IMR-90 (cell line): ENCODE measurements around the gene NPPC. TPM values are rescaled to one million over a fixed set of nuclear protein-coding genes. Genes with fewer than 3 reads are reported as not detected.

Experiments
- ATAC-seq: fragments of 200-7000 bp; cut with Tn5 transposase; 2 replicates; pipeline ENCODE4 v1.9.1; 2020; ENCODE audit warnings: low read depth, mild to moderate bottlenecking, moderate library complexity
- BruUV-seq: library from RNA; stranded (reverse); fragments of 400-500 nt; replicated peaks from 2 replicates; lab custom pipeline; 2021; lab: Mats Ljungman, UMichigan
- CTCF ChIA-PET: fragments of 300-600 bp; formaldehyde crosslinking; extraction: SDS; loops from one replicate; lab custom pipeline; 2021; ENCODE audit warnings: antibody characterized with exemption; lab: Yijun Ruan, JAX
- POLR2A ChIA-PET: fragments of 300-600 bp; sonication (Branson Sonifier 250); formaldehyde crosslinking; loops from one replicate; lab custom pipeline; 2022; ENCODE audit warnings: antibody characterized with exemption; ENCODE audit not compliant: unreplicated experiment; lab: Charles Lee
- DNase-seq: peaks from one replicate; pipeline ENCODE4 v3.0.0; 2013
- H2AFZ ChIP-seq: replicated peaks from 2 replicates; pipeline ENCODE3; 2013; ENCODE audit warnings: low read length, mild to moderate bottlenecking; ENCODE audit not compliant: poor library complexity
- H2AK5ac ChIP-seq: 2 replicates; pipeline ENCODE4 v1.6.1; 2013; ENCODE audit warnings: low read depth, low read length, inconsistent platforms
- H2AK9ac ChIP-seq: replicated peaks from 2 replicates; pipeline ENCODE3; 2013; ENCODE audit warnings: mild to moderate bottlenecking, low read depth, low read length, moderate library complexity; ENCODE audit not compliant: poor library complexity
- H2BK120ac ChIP-seq: 2 replicates; pipeline ENCODE4 v1.6.1; 2013; ENCODE audit warnings: low read depth, low read length, inconsistent platforms
- H2BK15ac ChIP-seq: 3 replicates; pipeline ENCODE4 v1.6.1; 2013; ENCODE audit warnings: low read depth, low read length, inconsistent platforms
- H2BK20ac ChIP-seq: 2 replicates; pipeline ENCODE4 v1.6.1; 2013; ENCODE audit warnings: low read depth, mild to moderate bottlenecking, inconsistent platforms, low read length, moderate library complexity
- H2BK5ac ChIP-seq: 2 replicates; pipeline ENCODE4 v1.6.1; 2013; ENCODE audit warnings: mild to moderate bottlenecking, low read depth, low read length, inconsistent platforms; ENCODE audit not compliant: poor library complexity, severe bottlenecking
- H3K14ac ChIP-seq: replicated peaks from 2 replicates; pipeline ENCODE4 v1.6.1; 2013; ENCODE audit warnings: low read depth, low read length, inconsistent platforms
- H3K18ac ChIP-seq: 2 replicates; pipeline ENCODE4 v1.6.1; 2013; ENCODE audit warnings: low read depth, low read length, control low read depth
- H3K23ac ChIP-seq: 2 replicates; pipeline ENCODE4 v1.6.1; 2013; ENCODE audit warnings: low read depth, low read length, inconsistent platforms
- H3K27ac ChIP-seq: 2 replicates; pipeline ENCODE4 v1.5.1; 2013; ENCODE audit warnings: mild to moderate bottlenecking, control low read depth, low read length; ENCODE audit not compliant: insufficient read depth
- H3K27me3 ChIP-seq: 2 replicates; pipeline ENCODE4 v1.6.1; 2013; ENCODE audit warnings: low read length; ENCODE audit not compliant: control insufficient read depth, insufficient read depth
- H3K36me3 ChIP-seq: 2 replicates; pipeline ENCODE4 v1.6.1; 2013; ENCODE audit warnings: low read length, mixed read lengths; ENCODE audit not compliant: control insufficient read depth, insufficient read depth
- H3K4ac ChIP-seq: 2 replicates; pipeline ENCODE4 v1.6.1; 2013; ENCODE audit warnings: low read depth, low read length, inconsistent platforms
- H3K4me1 ChIP-seq: 2 replicates; pipeline ENCODE4 v1.6.1; 2013; ENCODE audit warnings: low read length, mixed read lengths; ENCODE audit not compliant: control insufficient read depth, insufficient read depth
- H3K4me2 ChIP-seq: 2 replicates; pipeline ENCODE4 v1.6.1; 2013; ENCODE audit warnings: low read depth, mild to moderate bottlenecking, control low read depth, low read length, moderate library complexity
- H3K4me3 ChIP-seq: 2 replicates; pipeline ENCODE4 v1.5.1; 2013; ENCODE audit warnings: low read depth, mild to moderate bottlenecking, control low read depth, low read length, moderate library complexity; ENCODE audit not compliant: insufficient read depth
- H3K56ac ChIP-seq: 2 replicates; pipeline ENCODE4 v1.6.1; 2013; ENCODE audit warnings: low read length, inconsistent platforms; ENCODE audit not compliant: insufficient read depth; ENCODE audit errors: extremely low read depth
- H3K79me1 ChIP-seq, 2 experiments: 2 replicates each; pipeline ENCODE4 v1.6.1; 2013; ENCODE audit warnings: low read length in 2 of 2, inconsistent platforms in 1 of 2, low read depth in 1 of 2
- H3K9ac ChIP-seq: 2 replicates; pipeline ENCODE4 v1.6.1; 2013; ENCODE audit warnings: low read depth, low read length, control low read depth
- H3K9me1 ChIP-seq: 2 replicates; pipeline ENCODE4 v1.6.1; 2013; ENCODE audit warnings: low read length, inconsistent platforms; ENCODE audit not compliant: insufficient read depth
- H3K9me3 ChIP-seq: 2 replicates; pipeline ENCODE4 v1.6.1; 2013; ENCODE audit warnings: low read length; ENCODE audit not compliant: control insufficient read depth, insufficient read depth
- H4K20me1 ChIP-seq: 2 replicates; pipeline ENCODE4 v1.6.1; 2013; ENCODE audit warnings: low read length, inconsistent platforms; ENCODE audit not compliant: insufficient read depth
- H4K5ac ChIP-seq: 2 replicates; pipeline ENCODE4 v1.6.1; 2013; ENCODE audit warnings: mild to moderate bottlenecking, low read depth, low read length, control low read depth
- H4K8ac ChIP-seq, 2 experiments: 2 replicates each; pipeline ENCODE4 v1.6.1; 2013; ENCODE audit warnings: low read depth in 2 of 2, low read length in 2 of 2, control low read depth in 1 of 2, inconsistent platforms in 1 of 2
- H4K91ac ChIP-seq: 2 replicates; pipeline ENCODE4 v1.6.1; 2013; ENCODE audit warnings: low read depth, low read length, inconsistent platforms; ENCODE audit not compliant: insufficient read depth
- BHLHE40 ChIP-seq: fragments of 150-350 bp; IDR thresholded peaks from 2 replicates; pipeline ENCODE4 v1.6.1; 2016; ENCODE audit warnings: mild to moderate bottlenecking, low read depth, low read length
- CEBPB ChIP-seq: IDR thresholded peaks from 2 replicates; pipeline ENCODE4 v1.6.1; 2012; ENCODE audit warnings: low read depth, low read length, improper control_type of control experiment
- CHD1 ChIP-seq: IDR thresholded peaks from 2 replicates; pipeline ENCODE4 v1.6.1; 2012; ENCODE audit warnings: low read depth, low read length, improper control_type of control experiment
- FOS ChIP-seq: fragments of 150-350 bp; IDR thresholded peaks from 2 replicates; pipeline ENCODE4 v1.6.1; 2016; ENCODE audit warnings: low read depth, low read length
- MXI1 ChIP-seq: IDR thresholded peaks from 2 replicates; pipeline ENCODE4 v1.6.1; 2012; ENCODE audit warnings: low read depth, mild to moderate bottlenecking, low read length, moderate library complexity, borderline replicate concordance
- RAD21 ChIP-seq: IDR thresholded peaks from 2 replicates; pipeline ENCODE4 v1.6.1; 2012; ENCODE audit warnings: low read length, improper control_type of control experiment
- RFX5 ChIP-seq: IDR thresholded peaks from 2 replicates; pipeline ENCODE4 v1.8.0; 2012; ENCODE audit warnings: low read depth, mild to moderate bottlenecking, low read length, moderate library complexity
- whole genome bisulfite sequencing, 2 experiments: methylation state at CpG; one replicate each; pipeline versions ENCODE4 v1.1.5 to v1.1.7; 2013; ENCODE audit warnings: missing lambda C conversion rate in 2 of 2; ENCODE audit not compliant: insufficient read length in 1 of 2; ENCODE audit errors: extremely low coverage in 2 of 2; 5-methylcytosine and 5-hydroxymethylcytosine counted together
- dilution Hi-C: fragments of 300-500 bp; cut with HindIII; formaldehyde crosslinking; loops from one replicate; pipeline ENCODE4 v1.14.3; 2018; ENCODE audit warnings: low sequenced_read_pairs; ENCODE audit not compliant: unreplicated experiment
- in situ Hi-C: fragments of 300-500 bp; cut with MboI; formaldehyde crosslinking; loops from 3 replicates; pipeline ENCODE4 v1.14.3; 2019; ENCODE audit warnings: low sequenced_read_pairs, inconsistent platforms, mixed read lengths
- intact Hi-C: fragments of 100-400 bp; cut with micrococcal nuclease; formaldehyde crosslinking; loops from 2 replicates; pipeline ENCODE4 v1.10.0; 2022
- polyA plus RNA-seq, 3 experiments: library from polyadenylated mRNA; depleted of rRNA; stranded (reverse); fragments of >200 nt; gene quantifications; 2 replicates each; pipeline ENCODE4 v1.2.3, GENCODE V29; 2012; ENCODE audit warnings: low replicate concordance in 1 of 3
- total RNA-seq: library from RNA; depleted of rRNA; stranded (reverse); fragments of >200 nt; gene quantifications from 2 replicates; pipeline ENCODE4 v1.2.3, GENCODE V29; 2012
- TF ChIP-seq, protein P1 (sequence below): conservative IDR thresholded peaks from 2 replicates; pipeline ENCODE4 v1.5.1; 2012; ENCODE audit warnings: mild to moderate bottlenecking, low read depth, low read length, improper control_type of control experiment

NPPC gene
- total and polyA plus RNA-seq, 2 of the 4 experiments (the other 2 are of a cell fraction): 0.22 to 0.36 TPM

DNA sequence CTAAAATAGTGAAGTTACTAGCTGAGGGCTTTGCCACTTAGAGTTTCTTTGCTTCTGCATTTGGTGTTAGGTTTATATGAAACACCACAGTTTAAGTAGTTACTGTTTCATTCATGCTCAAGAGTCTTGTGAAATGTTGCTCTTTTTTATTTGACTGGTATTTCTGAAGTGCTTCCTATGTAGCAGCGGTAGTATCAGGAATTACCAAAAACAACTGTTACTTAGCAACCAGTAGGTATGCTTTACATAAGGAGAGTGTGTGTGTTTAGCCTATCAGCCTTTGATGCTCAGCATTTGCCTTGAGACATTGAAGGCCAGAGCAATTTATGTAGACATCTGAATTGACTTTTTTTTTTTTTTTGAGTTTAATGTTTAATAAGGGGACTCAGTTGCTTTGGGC is 38.9 kb upstream of the NPPC start:
- H3K56ac ChIP-seq: no peak overlapping the region
- H3K18ac ChIP-seq: no peak overlapping the region
- H3K9me1 ChIP-seq: no peaks in the 10 kb centered on the region
- in situ Hi-C loops: no loop called here
- H4K20me1 ChIP-seq: peaks cover 4% of the 10 kb centered on the region; the same call in 1 of the 2 replicates
- no peak overlapping the region for H3K27ac ChIP-seq
- H2AK9ac ChIP-seq: no peak overlapping the region
- no CpG with 5 or more reads among the region's 1 CpG for WGBS, 2 experiments
- intact Hi-C loops: no loop called here
- no peak overlapping the region for H2BK5ac ChIP-seq
- dilution Hi-C loops: no loop called here
- DNase-seq (no peak), ATAC-seq (no peak)
- no peak overlapping the region for H3K4me3 ChIP-seq
- ChIA-PET CTCF (no interaction called here), POLR2A (no interaction called here)
- H3K23ac ChIP-seq: no peak overlapping the region
- no peak overlapping the region for H3K14ac ChIP-seq
- no peaks in the 10 kb centered on the region for H3K9me3 ChIP-seq
- H4K8ac ChIP-seq: no peak overlapping the region
- H3K27me3 ChIP-seq: no peaks in the 10 kb centered on the region
- H4K5ac ChIP-seq: no peak overlapping the region
- H2AK5ac ChIP-seq: no peak overlapping the region
- TF ChIP-seq CHD1 (no peak), CEBPB (no peak), FOS (no peak), BHLHE40 (no peak), RFX5 (no peak), MXI1 (no peak), RAD21 (no peak)
- TF ChIP-seq, protein P1, sequence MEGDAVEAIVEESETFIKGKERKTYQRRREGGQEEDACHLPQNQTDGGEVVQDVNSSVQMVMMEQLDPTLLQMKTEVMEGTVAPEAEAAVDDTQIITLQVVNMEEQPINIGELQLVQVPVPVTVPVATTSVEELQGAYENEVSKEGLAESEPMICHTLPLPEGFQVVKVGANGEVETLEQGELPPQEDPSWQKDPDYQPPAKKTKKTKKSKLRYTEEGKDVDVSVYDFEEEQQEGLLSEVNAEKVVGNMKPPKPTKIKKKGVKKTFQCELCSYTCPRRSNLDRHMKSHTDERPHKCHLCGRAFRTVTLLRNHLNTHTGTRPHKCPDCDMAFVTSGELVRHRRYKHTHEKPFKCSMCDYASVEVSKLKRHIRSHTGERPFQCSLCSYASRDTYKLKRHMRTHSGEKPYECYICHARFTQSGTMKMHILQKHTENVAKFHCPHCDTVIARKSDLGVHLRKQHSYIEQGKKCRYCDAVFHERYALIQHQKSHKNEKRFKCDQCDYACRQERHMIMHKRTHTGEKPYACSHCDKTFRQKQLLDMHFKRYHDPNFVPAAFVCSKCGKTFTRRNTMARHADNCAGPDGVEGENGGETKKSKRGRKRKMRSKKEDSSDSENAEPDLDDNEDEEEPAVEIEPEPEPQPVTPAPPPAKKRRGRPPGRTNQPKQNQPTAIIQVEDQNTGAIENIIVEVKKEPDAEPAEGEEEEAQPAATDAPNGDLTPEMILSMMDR: no peak
- H3K4me2 ChIP-seq: no peak overlapping the region
- no peak overlapping the region for H2BK15ac ChIP-seq
- no peak overlapping the region for H2BK20ac ChIP-seq
- no peaks in the 10 kb centered on the region for H3K36me3 ChIP-seq
- H3K79me1 ChIP-seq: peaks cover 32 to 43% of the 10 kb centered on the region in 2 experiments
- no peak overlapping the region for H3K4ac ChIP-seq
- no peak overlapping the region for H2BK120ac ChIP-seq
- BruUV-seq: no TSS peak
- no peak overlapping the region for H2AFZ ChIP-seq
- peaks cover 3% of the 10 kb centered on the region; the same call in 1 of the 2 replicates for H3K4me1 ChIP-seq
- H4K91ac ChIP-seq: no peak overlapping the region
- no peak overlapping the region for H3K9ac ChIP-seq
